ENCODE measurements around the gene GNS.

GNS gene
- 44.0 to 71.9 reads per million in 2 donors for total RNA-seq

DNA sequence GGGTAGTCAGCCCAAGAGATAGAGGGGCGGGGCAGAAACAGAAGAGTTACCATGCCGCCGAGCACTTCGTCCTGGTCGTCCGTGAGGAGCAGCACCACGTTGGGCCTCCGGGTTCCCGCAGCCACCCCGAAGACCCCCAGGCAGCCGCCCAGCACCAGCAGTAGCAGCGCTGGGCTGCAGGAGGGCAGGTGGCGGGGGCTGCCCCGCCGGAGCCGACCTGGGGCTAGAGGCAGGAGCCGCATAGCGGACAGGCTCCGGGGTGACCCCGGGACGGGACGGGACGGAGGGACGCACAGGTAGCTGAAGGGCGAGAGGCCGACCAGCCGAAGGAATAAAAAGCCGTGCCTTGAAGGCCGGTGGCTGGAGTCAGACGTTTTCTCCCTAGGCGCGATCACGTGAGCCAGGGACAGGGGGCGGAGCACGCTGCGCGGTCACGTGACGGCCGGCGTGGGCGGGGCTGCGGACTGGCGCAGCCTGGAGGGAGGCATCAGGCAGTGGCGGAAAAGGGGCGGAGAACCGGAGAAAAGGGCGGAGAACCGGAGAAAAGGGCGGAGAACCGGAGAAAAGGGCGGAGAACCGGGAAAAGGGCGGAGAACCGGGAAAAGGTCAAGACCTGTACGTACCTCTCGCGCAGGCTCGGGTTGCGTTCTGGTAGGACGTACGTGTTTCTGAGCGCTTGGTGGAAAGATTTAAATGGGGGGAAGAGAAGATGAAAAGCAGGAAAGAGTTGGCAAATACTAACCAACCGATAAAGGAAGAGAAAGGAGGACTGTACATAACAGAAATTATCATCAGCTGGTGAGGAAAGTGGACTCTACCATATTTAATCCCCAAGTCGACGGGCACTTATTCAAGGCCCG is at the start of gene GNS:
TSS of gene GNS (minus strand) at position 372 of the 860 bp plus-strand sequence. CDS start at position 242, 130 bp downstream.
- peak; percentile 86 to 93 (median 89) for DNase-seq

DNA sequence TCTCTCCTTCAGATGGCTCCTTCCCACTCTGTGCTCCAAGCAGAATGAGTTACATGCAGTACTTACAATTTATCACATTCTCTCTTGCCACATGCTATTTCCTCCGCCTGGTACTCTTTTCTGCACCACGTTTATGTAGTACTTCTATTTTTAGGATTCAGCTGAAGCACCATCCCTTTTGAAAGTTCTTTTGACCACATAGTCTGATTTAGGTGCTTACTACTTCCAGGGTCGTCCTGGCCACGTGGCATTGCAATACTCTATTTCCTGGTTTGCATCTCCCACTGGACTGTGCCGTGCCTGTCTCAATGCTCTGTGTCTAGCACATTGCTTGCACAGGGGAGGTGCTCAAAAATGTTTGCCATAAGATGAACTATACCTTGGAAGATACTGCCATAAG is 48.9 kb upstream of the GNS start:
- no peak for DNase-seq

DNA sequence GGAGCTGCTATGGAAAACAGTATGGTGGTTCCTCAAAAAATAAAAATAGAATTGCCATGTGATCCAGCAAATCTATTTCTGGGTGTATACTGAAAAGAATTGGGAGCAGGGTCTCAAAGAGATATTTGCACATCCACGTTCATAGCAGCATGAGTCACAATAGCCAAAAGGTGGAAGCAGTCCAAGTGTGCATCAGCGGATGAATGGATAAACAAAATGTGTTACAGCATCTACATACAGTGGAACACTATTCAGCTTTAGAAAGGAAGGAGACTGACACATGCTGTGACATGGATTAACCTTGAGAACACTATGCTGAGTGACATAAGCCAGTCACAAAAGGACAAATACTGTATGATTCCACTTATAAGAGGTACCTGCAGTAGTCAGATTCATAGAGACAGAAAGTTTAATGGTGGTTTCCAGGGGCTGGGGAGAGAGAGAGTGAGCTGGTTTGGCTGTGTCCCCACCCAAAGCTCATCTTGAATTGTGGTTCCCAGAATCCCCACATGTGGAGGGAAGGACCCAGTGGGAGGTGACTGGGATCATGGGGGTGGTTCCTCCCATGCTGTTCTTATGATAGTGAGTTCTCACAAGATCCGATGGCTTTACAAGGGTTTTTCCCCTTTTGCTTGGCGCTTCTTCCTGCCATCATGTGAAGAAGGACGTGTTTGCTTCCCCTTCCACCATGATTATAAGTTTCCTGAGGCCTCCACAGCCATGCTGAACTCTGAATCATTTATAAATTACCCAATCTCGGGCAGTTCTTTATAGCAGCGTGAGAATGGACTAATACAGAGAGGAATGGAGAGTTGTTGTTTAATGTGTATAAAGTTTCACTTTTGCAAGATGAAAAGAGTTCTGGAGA is 47.6 kb upstream of the GNS start:
- no peak for DNase-seq

- DNase-seq = no peak
Observed at GRCh38 chr12:64806173-64806572, 47.0 kb upstream of the GNS start.

GRCh38 chr12:64802180-64802775 is 43.1 kb upstream of the GNS start:
- peak in 4 of 5 experiments; percentile 15 to 36 (median 28) for DNase-seq

- DNase-seq = no peak
Observed at GRCh38 chr12:64801381-64801780, 42.2 kb upstream of the GNS start.

DNA sequence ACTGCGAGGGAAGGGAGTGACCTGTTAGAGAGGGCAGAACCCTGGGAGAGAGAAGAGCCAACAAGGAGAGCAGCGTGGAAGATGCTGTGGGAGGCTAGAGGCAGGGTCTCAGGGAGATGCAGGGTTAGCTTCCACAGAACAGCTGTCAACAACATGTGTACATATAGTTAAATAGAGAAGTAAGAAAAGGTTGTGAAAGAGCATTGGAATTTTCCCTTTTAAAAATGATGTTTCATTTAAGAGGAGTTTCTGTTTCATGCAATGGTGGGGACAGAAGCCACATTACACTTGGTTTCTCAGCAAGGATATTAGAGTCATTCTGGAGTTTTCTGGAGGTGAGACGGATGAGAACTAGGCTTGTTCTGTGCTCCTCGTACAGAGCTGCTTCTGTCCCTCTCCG is 41.4 kb upstream of the GNS start:
- no peak for DNase-seq

DNA sequence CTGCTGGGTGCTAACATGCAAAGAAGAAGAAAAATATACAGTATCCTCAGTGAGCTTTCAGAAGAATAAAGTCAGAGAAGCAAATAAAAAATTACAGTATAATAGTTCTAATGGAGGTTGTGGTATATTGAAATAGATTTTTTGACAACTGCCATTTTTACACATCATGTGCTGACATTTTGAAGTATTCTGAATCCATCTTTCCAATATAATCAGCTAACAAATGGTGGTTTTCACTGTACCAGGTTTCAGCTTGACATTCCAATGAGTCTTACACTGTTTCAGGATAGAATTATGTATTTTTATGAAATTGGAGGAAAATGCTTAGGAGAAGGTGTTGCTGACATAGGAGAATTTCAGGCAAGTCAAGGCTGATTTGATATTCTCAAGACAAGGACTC is 39.0 kb upstream of the GNS start:
- no peak for DNase-seq

GRCh38 chr12:64797156-64797555 is 38.0 kb upstream of the GNS start:
- DNase-seq = no peak

DNA sequence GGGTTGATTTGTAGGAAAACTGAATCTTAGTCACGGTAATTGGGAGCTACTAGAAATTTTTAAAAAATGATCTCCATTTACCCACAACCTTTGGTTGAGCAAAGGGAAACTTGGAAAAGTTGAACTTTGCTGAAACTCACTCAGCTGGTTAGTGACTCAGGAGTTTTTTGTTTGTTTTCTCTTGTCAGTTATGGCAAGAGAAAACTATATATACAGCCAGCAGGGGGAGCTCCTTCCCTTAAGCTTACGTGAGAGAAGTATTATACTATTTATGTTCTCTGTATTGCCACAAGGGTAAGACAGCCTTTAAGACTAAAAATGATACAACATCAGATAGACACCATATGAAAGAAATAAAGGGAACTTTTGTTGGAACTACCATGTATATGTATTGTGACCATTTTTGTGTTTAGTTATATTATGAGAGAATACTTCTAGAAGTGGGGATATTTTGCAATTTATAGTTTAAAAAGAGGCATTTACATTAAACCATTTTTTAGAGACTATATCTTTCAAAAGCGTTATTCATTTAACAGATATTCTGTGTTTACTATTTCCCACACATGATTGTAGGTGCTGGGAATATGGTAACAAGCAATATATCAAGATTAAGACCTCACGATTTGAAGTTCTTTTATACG is 37.1 kb upstream of the GNS start:
- DNase-seq = peak in 4 of 5 experiments; percentile 6 to 81 (median 34)

DNA sequence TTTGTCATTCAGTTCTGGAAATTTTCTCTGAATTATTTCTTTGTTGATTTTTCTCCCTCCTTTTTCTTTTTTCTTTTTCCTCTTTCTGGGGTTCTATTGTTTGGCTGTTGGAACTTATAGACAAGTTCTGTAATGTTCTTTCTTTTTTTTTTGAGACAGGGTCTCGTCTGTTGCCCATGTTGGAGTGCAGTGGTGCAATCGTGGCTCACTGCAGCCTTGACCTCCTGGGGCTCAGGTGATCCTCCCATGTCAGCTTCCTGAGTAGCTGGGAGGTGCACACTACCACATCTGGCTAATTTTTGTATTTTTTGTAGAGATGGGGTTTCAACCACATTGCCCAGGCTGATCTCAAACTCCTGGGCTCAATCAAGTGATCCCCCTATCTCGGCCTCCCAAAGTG is 35.1 kb upstream of the GNS start:
- DNase-seq = no peak

DNA sequence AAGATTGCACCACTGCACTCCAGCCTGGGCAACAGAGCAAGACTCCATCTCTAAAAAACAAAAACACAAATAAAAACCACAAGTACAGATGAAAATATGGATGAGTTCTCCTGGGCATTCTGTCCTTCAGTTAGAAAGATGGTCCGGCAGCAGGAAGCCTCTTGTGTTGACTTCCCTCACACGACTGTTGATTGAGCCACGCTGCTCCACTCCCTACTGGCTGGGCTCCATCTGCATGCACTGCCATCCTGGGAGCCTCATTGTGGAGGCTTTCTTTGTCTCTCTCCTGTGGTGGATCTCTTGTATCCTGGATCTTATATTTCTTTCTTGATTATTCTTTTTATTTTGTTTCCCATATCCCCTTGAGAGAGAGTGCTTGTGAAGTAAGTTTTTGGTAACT is 34.4 kb upstream of the GNS start:
- DNase-seq = no peak

DNA sequence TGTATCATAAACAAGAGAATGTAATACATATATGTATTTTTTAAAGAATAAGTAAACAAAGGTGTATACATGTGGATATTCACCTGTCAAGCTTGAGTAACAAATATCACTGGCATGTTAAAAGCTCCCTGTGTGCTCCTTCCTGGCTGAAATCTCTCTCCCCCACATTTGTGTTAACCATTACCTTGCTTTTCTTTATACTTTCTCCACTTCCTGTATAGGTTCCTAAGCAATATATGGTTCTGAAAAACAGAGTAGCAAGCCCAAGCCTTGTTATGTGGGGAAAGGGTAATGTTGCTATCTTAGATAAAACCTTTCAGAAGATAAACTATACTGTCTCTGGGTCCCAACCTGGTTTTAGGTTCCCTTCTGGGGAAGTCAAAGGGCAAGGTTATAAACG is 32.9 kb upstream of the GNS start:
- DNase-seq = no peak

- DNase-seq = no peak
Observed at GRCh38 chr12:64791036-64791435, 31.8 kb upstream of the GNS start.

GRCh38 chr12:64790166-64790565 is 31.0 kb upstream of the GNS start:
- DNase-seq = no peak

GRCh38 chr12:64785838-64786237 is 26.6 kb upstream of the GNS start:
- no peak for DNase-seq

- no peak for DNase-seq
Observed at GRCh38 chr12:64782191-64782876, 23.1 kb upstream of the GNS start.

GRCh38 chr12:64781280-64782190 is 22.3 kb upstream of the GNS start:
- DNase-seq = no peak

DNA sequence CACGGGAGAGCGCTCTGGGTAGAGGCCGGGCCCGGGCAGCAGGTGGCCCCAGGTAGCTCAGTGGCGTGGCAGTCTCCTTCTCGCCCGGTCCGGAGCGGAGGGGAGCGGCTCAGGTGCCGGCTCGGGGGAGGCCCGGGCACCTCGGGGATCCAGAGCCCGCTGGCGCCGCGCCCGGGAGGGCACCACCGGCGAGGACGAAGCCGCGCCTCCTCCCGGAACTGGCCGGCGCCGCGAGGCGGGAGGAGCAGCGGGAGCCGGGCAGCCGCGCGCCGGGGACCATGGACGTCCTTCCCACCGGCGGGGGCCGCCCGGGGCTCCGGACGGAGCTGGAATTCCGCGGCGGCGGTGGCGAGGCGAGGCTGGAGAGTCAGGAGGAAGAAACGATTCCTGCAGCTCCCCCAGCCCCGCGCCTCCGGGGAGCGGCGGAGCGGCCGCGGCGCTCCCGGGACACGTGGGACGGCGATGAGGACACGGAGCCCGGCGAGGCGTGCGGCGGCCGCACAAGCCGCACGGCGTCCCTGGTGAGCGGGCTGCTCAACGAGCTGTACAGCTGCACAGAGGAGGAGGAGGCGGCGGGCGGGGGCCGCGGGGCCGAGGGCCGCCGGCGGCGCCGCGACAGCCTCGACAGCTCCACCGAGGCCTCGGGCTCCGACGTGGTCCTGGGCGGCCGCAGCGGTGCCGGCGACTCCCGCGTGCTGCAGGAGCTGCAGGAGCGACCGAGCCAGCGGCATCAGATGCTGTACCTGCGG is 21.5 kb upstream of the GNS start:
- peak in 1 of 5 experiments; percentile 4 for DNase-seq

DNA sequence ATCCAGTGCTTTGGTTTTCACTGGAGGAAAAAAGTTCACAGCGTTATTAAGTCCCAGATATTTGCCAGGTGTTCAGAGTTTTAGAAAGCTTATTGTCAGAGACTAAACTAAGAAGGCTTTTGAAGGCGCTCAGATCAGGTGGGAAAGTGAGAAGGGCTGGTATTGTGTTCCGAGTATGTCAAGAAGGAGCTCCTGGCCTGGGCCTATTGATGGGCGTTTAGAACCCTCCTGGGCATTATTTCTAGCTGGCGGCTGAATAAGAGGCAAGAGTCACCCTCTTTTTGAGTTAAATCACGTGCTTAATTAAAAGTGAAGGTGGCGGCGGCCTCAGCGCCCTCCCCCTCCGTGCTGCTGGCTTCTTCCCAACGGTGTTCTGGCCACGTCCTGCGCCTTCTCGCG is 20.9 kb upstream of the GNS start:
- DNase-seq = no peak
